MM.1S (cell line): ENCODE results near the gene SLC22A17.

ENCODE experiments used
- CTCF ChIP-seq: fragments of 300-600 bp; sonication (generic); IDR thresholded peaks from 2 replicates; pipeline ENCODE4 v1.5.1; 2016; ENCODE audit warnings: antibody characterized with exemption, low read length, mixed read lengths
- EZH2 ChIP-seq: fragments of 300-600 bp; sonication (generic); optimal IDR thresholded peaks from 2 replicates; pipeline ENCODE3; 2017; ENCODE audit warnings: low read depth, mild to moderate bottlenecking, antibody characterized with exemption, low read length, mixed read lengths
- EZH2phosphoT487 ChIP-seq: fragments of 300-600 bp; sonication (generic); IDR thresholded peaks from 2 replicates; pipeline ENCODE4 v1.6.1; 2018; ENCODE audit warnings: antibody characterized with exemption, low read length

- TF ChIP-seq EZH2 (no peak), CTCF (no peak), EZH2phosphoT487 (no peak)
Observed at GRCh38 chr14:23346693-23347405, 5.8 kb downstream of the SLC22A17 start.
